ENCODE results near the gene MORF4L1.

DNA sequence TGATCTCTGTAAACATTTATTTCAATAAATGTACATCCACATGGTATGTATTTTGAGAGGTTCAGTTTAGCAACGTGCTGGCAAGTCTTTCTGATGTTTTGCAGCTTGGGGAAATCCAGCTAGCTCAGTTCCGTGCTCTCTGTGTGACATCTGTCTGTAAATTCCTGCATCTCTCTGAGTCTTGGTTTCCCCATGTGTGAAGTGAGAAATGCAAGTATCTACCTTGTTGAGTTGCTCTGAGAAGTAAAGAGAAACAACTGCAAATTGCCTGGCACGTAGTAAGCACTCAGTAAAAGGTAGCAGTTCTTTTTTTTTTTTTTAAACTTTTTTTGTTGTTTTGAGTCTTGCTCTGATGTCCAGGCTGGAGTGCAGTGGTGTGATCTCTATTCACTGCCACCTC is 30.2 kb upstream of the MORF4L1 start:
- TF ChIP-seq POLR2A (IDR thresholded peaks at IDR 0.05; ENCODE audit: low read length) = no peak
- no peak for TF ChIP-seq GATA1 (IDR thresholded peaks at IDR 0.05; ENCODE audit: low read depth, low read length)
